Subcutaneous abdominal adipose tissue (tissue), 5 donors: ENCODE measurements around the gene GRM3.

Source experiments
- H3K27ac ChIP-seq: one replicate; pipeline ENCODE4 v1.7.0; 2013; ENCODE audit warnings: low read depth, mild to moderate bottlenecking, inconsistent platforms, low read length, moderate library complexity
- H3K27me3 ChIP-seq, 5 donors: one replicate each; pipeline ENCODE4 v1.7.0; 2013; ENCODE audit warnings: low read length in 5 of 5, inconsistent platforms in 1 of 5; ENCODE audit not compliant: control insufficient read depth in 5 of 5, insufficient read depth in 4 of 5
- H3K36me3 ChIP-seq, 5 donors: one replicate each; pipeline ENCODE4 v1.7.0; 2013; ENCODE audit warnings: low read length in 5 of 5; ENCODE audit not compliant: control insufficient read depth in 5 of 5, insufficient read depth in 5 of 5
- H3K4me1 ChIP-seq, 5 donors: one replicate each; pipeline ENCODE4 v1.7.0; 2013; ENCODE audit warnings: low read length in 5 of 5, mild to moderate bottlenecking in 3 of 5, moderate library complexity in 1 of 5; ENCODE audit not compliant: control insufficient read depth in 5 of 5, insufficient read depth in 5 of 5
- H3K4me3 ChIP-seq, 5 donors: one replicate each; pipeline ENCODE4 v1.7.0; 2013; ENCODE audit warnings: low read length in 5 of 5, low read depth in 1 of 5
- H3K9ac ChIP-seq, 5 donors: one replicate each; pipeline ENCODE4 v1.7.0; 2013; ENCODE audit warnings: low read length in 5 of 5, mild to moderate bottlenecking in 4 of 5, moderate library complexity in 3 of 5
- H3K9me3 ChIP-seq, 5 donors: one replicate each; pipeline ENCODE4 v1.7.0; 2013; ENCODE audit warnings: low read length in 5 of 5; ENCODE audit not compliant: control insufficient read depth in 5 of 5
- donor health status: healthy.
- donor health status: healthy.
- donor health status: healthy.
- donor health status: healthy.
- donor health status: healthy.

Gene GRM3

GRCh38 chr7:86749741-86750665 lies 106.3 kb downstream of the GRM3 start:
- no peak overlapping the region for H3K9ac ChIP-seq
- H3K27ac ChIP-seq = no peak overlapping the region
- H3K27me3 ChIP-seq = no peaks in the 10 kb centered on the region
- no peak overlapping the region for H3K4me3 ChIP-seq
- H3K4me1 ChIP-seq = peaks cover 0 to 16% (median 0%) of the 10 kb centered on the region in 5 donors
- H3K36me3 ChIP-seq = no peaks in the 10 kb centered on the region
- H3K9me3 ChIP-seq = no peaks in the 10 kb centered on the region

- no peaks in the 10 kb centered on the region for H3K4me1 ChIP-seq
- H3K4me3 ChIP-seq = no peak overlapping the region
- no peaks in the 10 kb centered on the region for H3K36me3 ChIP-seq
- H3K27me3 ChIP-seq = no peaks in the 10 kb centered on the region
- H3K9me3 ChIP-seq = no peaks in the 10 kb centered on the region
- H3K27ac ChIP-seq = no peak overlapping the region
- H3K9ac ChIP-seq = no peak overlapping the region
Measured at GRCh38 chr7:86760236-86760635, 116.5 kb downstream of the GRM3 start.

GRCh38 chr7:86762129-86762528 lies 118.4 kb downstream of the GRM3 start:
- H3K9ac ChIP-seq = no peak overlapping the region
- no peaks in the 10 kb centered on the region for H3K4me1 ChIP-seq
- H3K36me3 ChIP-seq = no peaks in the 10 kb centered on the region

GRCh38 chr7:86765931-86766330 lies 122.2 kb downstream of the GRM3 start:
- Histone ChIP-seq H3K27ac (no peak overlapping the region), H3K36me3 (no peaks in the 10 kb centered on the region), H3K4me1 (no peaks in the 10 kb centered on the region), H3K27me3 (no peaks in the 10 kb centered on the region), H3K9me3 (no peaks in the 10 kb centered on the region), H3K4me3 (no peak overlapping the region), H3K9ac (no peak overlapping the region)

More at GRCh38 chr7:86762129-86762528, 118.4 kb downstream of the GRM3 start:
- Histone ChIP-seq H3K4me3 (no peak overlapping the region), H3K27me3 (no peaks in the 10 kb centered on the region), H3K27ac (no peak overlapping the region), H3K9me3 (no peaks in the 10 kb centered on the region)

- no peak overlapping the region for H3K9ac ChIP-seq
- no peak overlapping the region for H3K4me3 ChIP-seq
- no peaks in the 10 kb centered on the region for H3K36me3 ChIP-seq
- no peaks in the 10 kb centered on the region for H3K9me3 ChIP-seq
- no peaks in the 10 kb centered on the region for H3K4me1 ChIP-seq
- no peak overlapping the region for H3K27ac ChIP-seq
- H3K27me3 ChIP-seq = no peaks in the 10 kb centered on the region
Measured at GRCh38 chr7:86768394-86768793, 124.7 kb downstream of the GRM3 start.

- H3K36me3 ChIP-seq = no peaks in the 10 kb centered on the region
- no peak overlapping the region for H3K27ac ChIP-seq
- no peak overlapping the region for H3K4me3 ChIP-seq
- H3K9ac ChIP-seq = no peak overlapping the region
- H3K9me3 ChIP-seq = no peaks in the 10 kb centered on the region
- H3K27me3 ChIP-seq = no peaks in the 10 kb centered on the region
- no peaks in the 10 kb centered on the region for H3K4me1 ChIP-seq
Measured at GRCh38 chr7:86768967-86769760, 125.5 kb downstream of the GRM3 start.

- Histone ChIP-seq H3K27ac (no peak overlapping the region), H3K27me3 (no peaks in the 10 kb centered on the region), H3K9me3 (no peaks in the 10 kb centered on the region), H3K4me3 (no peak overlapping the region), H3K36me3 (no peaks in the 10 kb centered on the region), H3K9ac (no peak overlapping the region), H3K4me1 (no peaks in the 10 kb centered on the region)
Measured at GRCh38 chr7:86773309-86773708, 129.6 kb downstream of the GRM3 start.

GRCh38 chr7:86775203-86775602 lies 131.5 kb downstream of the GRM3 start:
- Histone ChIP-seq H3K9me3 (peaks cover 0 to 2% (median 0%) of the 10 kb centered on the region in 5 donors), H3K27me3 (no peaks in the 10 kb centered on the region), H3K27ac (no peak overlapping the region)

GRCh38 chr7:86776136-86776535 lies 132.4 kb downstream of the GRM3 start:
- Histone ChIP-seq H3K9ac (no peak overlapping the region), H3K36me3 (no peaks in the 10 kb centered on the region), H3K9me3 (peaks cover 0 to 2% (median 0%) of the 10 kb centered on the region in 5 donors), H3K4me1 (no peaks in the 10 kb centered on the region), H3K27ac (no peak overlapping the region), H3K4me3 (no peak overlapping the region), H3K27me3 (no peaks in the 10 kb centered on the region)

More at GRCh38 chr7:86775203-86775602, 131.5 kb downstream of the GRM3 start:
- no peak overlapping the region for H3K9ac ChIP-seq
- no peaks in the 10 kb centered on the region for H3K4me1 ChIP-seq
- no peak overlapping the region for H3K4me3 ChIP-seq
- H3K36me3 ChIP-seq = no peaks in the 10 kb centered on the region

- Histone ChIP-seq H3K9me3 (peaks cover 0 to 2% (median 0%) of the 10 kb centered on the region in 5 donors), H3K4me3 (no peak overlapping the region), H3K9ac (no peak overlapping the region), H3K36me3 (no peaks in the 10 kb centered on the region), H3K27me3 (no peaks in the 10 kb centered on the region), H3K4me1 (no peaks in the 10 kb centered on the region), H3K27ac (no peak overlapping the region)
Measured at GRCh38 chr7:86778271-86778670, 134.6 kb downstream of the GRM3 start.
